ENCODE measurements around the gene LRRC3. TPM values are rescaled to one million over a fixed set of nuclear protein-coding genes. Genes with fewer than 3 reads are reported as not detected.
"Not testable (repeated sequence)": the region's sequence is repeated elsewhere in the genome, so short reads cannot be mapped to it uniquely, and the experiment has no call there.

Gene LRRC3
- polyA plus RNA-seq, 1 donor = 2.4 TPM

DNA sequence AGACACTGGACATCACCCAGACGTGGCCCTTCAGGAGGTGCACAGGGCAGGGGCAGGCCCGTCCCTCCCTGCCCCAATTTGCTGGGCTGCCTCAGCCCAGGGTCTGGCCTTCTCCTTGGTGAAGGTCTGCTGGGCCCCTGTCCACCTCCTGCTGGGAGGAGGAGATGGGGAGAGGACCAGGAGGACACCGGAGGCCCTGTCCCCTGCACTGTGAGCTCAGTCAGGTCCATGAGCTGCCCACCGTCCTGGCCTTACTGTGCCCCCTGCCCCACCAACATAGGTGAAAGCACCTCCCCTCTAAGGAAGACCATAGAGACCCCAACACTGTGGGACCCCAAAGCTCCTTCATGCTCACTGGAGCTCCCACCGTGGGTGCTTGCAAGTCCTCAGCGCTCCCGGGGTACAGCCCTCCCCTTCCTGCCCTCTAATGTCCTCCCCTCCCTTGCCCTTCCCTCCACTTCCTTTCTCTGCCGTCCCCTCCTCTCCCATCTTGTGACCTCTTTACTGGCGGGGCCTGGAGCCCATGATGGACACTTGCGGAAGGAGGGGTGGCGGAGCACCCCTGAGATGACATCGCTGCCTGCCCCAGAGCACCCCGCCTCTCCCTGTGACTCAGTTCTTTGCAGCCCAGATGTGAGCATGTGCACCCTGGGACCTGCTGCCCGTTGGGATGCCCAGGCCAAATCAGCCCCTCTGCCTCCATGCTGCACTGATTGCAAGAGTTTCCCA is 4.6 kb downstream of the LRRC3 start:
- no peak for DNase-seq

- DNase-seq = no peak
These were observed 5.1 kb downstream of the LRRC3 start for GRCh38 chr21:44460441-44460755.

- no peak for DNase-seq
These were observed 5.7 kb downstream of the LRRC3 start for GRCh38 chr21:44461005-44461404.

- DNase-seq = peak; percentile 48
These were observed 6.2 kb downstream of the LRRC3 start for GRCh38 chr21:44461464-44462001.

GRCh38 chr21:44462086-44462833 is 7.0 kb downstream of the LRRC3 start:
- no peak for DNase-seq

DNA sequence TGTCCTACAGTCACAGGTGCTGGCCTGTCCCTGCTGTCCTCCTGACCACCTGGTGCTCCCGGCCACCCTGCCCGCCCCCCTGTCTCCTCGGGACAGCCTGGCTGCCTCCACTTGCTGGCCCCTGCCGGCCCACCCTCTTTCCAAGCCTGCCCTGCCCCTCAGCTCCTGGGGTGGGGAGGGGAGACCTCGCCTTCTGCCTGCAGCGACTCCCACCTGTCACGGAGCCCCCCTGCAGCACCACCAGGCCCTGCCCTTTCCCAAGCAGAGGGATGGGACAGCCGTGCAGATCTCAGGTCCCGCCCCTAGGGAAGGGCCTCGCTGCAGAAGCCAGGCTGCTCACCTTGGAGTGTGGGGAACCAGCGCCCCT is 7.5 kb downstream of the LRRC3 start:
- no peak for DNase-seq

- peak; percentile 46 for DNase-seq
These were observed 8.4 kb downstream of the LRRC3 start for GRCh38 chr21:44463724-44464123.

DNA sequence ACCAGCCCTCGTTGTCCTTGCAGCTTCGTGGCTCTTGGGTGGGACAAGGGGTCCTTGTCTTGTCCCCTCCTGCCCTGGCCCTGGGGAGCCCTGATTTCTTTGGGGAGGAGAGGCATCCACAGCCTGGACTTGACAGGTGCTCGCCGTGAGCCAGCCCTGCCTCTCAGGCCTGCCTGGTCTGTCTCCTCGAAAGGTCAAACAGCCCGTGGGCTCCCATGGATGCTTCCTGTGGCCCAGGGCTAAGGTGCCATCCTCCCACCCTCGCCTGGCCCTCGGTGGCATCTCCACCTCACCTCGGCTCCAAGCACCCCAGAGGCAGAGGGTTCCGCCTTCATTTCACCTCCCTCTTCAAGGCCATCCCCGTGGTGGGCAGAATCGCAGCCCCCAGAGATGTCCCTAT is 9.0 kb downstream of the LRRC3 start:
- no peak for DNase-seq

GRCh38 chr21:44466351-44466954 is 11.1 kb downstream of the LRRC3 start:
- no peak for DNase-seq

- no peak for DNase-seq
These were observed 11.9 kb downstream of the LRRC3 start for GRCh38 chr21:44466996-44467858.

DNA sequence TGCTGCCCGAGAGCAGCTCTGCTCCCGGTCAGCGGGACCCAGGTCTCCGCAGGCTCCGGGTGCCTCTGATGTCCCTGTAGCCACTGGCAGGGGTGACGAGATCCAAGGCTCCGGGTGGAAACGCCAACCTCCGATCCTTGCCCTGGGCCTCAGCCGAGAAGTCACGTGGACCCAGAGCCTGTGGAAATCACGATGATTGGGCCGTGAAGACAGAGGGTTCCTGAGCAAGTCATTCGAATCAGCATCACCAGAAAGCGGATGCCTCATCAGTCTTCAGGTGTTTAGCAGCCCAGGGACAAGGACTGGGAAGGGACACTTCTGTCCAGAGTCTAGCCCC is 12.5 kb downstream of the LRRC3 start:
- DNase-seq = no peak

DNA sequence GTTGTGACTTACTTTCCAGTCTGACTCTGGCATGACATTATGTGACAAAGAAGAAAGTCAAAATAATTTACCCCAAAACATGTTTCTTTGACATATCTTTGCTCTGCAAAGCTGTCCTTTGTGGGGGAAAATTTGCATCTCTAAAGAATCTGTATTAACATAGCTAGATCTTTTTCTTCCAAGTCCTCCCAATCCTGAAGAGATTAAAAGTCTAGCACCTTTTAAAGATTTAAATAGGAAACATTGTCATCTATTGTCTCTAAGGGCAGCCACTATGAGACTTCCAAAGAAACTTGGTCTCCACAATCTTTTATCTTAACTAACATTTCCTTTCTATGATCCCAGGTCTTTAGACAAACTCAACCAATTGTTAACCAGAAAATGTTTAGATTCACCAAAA is 16.0 kb downstream of the LRRC3 start:
- DNase-seq = no peak

GRCh38 chr21:44471996-44472395 is 16.7 kb downstream of the LRRC3 start:
- DNase-seq = no peak

DNA sequence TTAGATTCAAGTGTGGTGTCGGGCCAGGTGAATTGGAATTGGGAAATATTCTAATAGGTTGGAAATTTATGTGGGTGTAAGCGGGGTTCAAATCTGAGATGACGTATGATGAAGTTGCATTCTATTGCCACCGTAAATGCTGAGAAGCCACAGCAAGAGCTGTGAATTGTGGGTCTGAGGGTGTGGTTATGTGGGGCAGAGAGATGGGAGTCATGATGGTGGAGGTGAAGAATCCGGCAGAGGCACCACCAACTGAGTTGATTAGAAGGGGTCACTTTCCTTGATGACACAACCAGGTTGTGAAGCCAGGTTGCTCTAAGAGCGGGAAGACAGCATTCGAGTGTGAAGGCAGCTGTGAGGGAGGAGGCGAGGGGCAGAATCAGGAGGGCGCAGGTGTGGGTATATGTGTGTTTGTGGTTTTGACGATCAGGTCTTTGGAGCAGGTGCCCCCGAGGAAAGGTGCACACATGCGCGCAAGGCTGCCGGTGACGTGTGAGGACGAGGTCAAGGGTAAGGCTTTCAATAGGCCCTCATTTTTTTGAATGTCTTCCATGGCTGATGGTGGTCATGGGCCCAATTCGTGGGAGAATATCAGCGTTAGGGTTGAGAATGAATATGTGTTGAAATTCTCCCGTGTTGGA is 18.7 kb downstream of the LRRC3 start:
- DNase-seq = no peak

- DNase-seq = no peak
These were observed 20.0 kb downstream of the LRRC3 start for GRCh38 chr21:44475266-44475845.

- no peak for DNase-seq
These were observed 21.8 kb downstream of the LRRC3 start for GRCh38 chr21:44477131-44477530.

DNA sequence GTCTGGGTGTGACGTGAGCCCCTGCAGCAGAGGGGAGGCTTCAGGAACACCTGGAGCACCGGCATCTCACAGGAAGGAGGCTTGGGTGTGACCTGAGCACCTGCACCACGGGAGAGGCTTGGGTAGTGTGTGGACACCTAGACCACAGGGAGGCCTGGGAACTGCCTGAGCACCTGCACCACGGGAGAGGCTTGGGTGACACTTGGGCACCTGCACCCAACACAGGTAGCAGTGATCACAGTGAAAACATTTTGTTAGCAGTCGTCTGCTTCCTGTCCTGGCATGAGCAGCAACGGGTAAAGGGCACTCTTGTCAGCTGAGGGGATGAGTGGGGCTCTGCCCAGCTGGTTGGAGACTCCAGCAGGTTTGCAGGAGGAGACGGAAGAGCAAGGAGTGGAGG is 22.4 kb downstream of the LRRC3 start:
- no peak for DNase-seq

DNA sequence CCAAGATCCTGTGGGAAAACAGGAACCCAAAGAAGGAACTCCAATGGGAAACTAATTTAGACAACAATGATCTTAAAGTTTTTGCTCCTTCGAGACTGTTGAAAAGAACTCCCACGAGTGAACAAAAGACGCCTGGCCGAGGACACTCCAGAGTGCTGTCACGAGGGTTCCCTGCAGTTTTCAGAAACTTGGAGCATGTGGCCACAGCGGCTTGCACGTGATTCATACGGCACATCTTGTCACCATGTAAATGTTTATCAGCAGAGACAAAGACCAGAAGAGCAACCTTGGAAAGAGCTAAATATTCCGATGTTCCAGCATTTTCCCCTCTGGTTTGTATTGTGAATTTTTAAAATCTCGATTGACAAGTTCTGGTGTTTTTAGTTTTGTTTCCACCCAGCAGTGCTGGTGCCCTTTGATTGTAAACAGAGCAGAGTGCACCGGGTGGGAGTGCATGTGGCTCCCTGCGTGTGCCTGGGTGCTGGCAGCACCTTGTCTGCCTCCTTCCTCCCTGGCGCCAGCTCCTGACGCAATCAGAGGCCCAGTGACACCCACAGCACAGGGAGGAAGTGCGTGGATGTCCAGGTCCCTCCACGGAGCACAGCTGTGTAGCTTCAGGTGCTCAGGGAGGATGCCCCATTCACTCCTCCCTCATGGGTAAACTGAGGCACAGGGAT is 23.0 kb downstream of the LRRC3 start:
- no peak for DNase-seq

GRCh38 chr21:44478801-44479167 is 23.5 kb downstream of the LRRC3 start:
- no peak for DNase-seq

GRCh38 chr21:44479556-44480199 is 24.4 kb downstream of the LRRC3 start:
- DNase-seq = not testable (repeated sequence)
